Neural cell (in vitro differentiated cells): ENCODE results near the gene RPS15.

ENCODE experiments used
- CTCF ChIP-seq: fragments of 450-650 bp; IDR thresholded peaks from 2 replicates; pipeline ENCODE4 v1.5.1; 2014; ENCODE audit warnings: antibody characterized with exemption, mild to moderate bottlenecking, moderate library complexity; ENCODE audit not compliant: poor library complexity, severe bottlenecking
- EP300 ChIP-seq: fragments of 450-650 bp; conservative IDR thresholded peaks from 2 replicates; pipeline ENCODE4 v1.6.1; 2014; ENCODE audit warnings: antibody characterized with exemption, mild to moderate bottlenecking, moderate library complexity; ENCODE audit not compliant: poor library complexity, severe bottlenecking
- EZH2 ChIP-seq: fragments of 200-600, 300-800 bp; shearing (Covaris generic), sonication (generic); IDR thresholded peaks from 2 replicates; pipeline ENCODE4 v1.6.1; 2014; ENCODE audit warnings: antibody characterized with exemption, low read length, borderline replicate concordance, mild to moderate bottlenecking; ENCODE audit not compliant: insufficient read depth, poor library complexity, severe bottlenecking
- POLR2AphosphoS5 ChIP-seq: IDR thresholded peaks from 2 replicates; pipeline ENCODE4 v1.6.1; 2012
- RAD21 ChIP-seq: fragments of 450-650 bp; conservative IDR thresholded peaks from 2 replicates; pipeline ENCODE4 v1.6.1; 2014; ENCODE audit warnings: antibody characterized with exemption, mild to moderate bottlenecking, moderate library complexity
- SMC3 ChIP-seq: fragments of 450-650 bp; conservative IDR thresholded peaks from 2 replicates; pipeline ENCODE4 v1.6.1; 2014; ENCODE audit warnings: antibody characterized with exemption, mild to moderate bottlenecking, moderate library complexity; ENCODE audit not compliant: poor library complexity

GRCh38 chr19:1392407-1392806, 45.8 kb upstream of the RPS15 start:
- TF ChIP-seq EZH2 (no peak), CTCF (no peak), RAD21 (no peak), EP300 (no peak), POLR2AphosphoS5 (no peak), SMC3 (no peak)
